Measurements from ENCODE around the gene FRRS1L.

DNA sequence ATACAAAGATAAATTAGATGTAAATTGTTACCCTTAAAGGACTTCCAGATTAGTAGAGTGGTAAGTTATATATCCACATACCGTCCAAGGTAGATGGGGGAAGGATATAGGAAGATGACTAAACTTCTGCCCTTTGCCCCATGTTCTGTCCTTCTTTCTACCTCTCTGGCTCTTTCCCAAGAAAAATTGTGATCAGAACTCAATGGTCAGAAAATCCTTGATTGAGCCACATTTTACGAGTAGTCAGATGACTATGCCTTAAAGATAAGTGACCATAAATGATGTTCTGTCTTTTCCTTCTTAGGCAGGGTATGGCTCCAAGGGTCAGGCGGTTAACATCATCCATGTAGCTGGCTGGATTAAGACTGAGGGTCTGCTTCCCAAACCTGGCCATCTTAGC lies 4.4 kb downstream of the FRRS1L start:
- TF ChIP-seq, protein P1, sequence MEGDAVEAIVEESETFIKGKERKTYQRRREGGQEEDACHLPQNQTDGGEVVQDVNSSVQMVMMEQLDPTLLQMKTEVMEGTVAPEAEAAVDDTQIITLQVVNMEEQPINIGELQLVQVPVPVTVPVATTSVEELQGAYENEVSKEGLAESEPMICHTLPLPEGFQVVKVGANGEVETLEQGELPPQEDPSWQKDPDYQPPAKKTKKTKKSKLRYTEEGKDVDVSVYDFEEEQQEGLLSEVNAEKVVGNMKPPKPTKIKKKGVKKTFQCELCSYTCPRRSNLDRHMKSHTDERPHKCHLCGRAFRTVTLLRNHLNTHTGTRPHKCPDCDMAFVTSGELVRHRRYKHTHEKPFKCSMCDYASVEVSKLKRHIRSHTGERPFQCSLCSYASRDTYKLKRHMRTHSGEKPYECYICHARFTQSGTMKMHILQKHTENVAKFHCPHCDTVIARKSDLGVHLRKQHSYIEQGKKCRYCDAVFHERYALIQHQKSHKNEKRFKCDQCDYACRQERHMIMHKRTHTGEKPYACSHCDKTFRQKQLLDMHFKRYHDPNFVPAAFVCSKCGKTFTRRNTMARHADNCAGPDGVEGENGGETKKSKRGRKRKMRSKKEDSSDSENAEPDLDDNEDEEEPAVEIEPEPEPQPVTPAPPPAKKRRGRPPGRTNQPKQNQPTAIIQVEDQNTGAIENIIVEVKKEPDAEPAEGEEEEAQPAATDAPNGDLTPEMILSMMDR (IDR thresholded peaks at IDR 0.05) = no peak
- TF ChIP-seq POLR2A (IDR thresholded peaks at IDR 0.05) = no peak
